Measurements from ENCODE around the gene HSD17B14.

GRCh38 chr19:48853483-48853882, 17.2 kb upstream of the HSD17B14 start:
- TF ChIP-seq SP1 (IDR thresholded peaks at IDR 0.05) (no peak), FOXA1 (IDR thresholded peaks at IDR 0.05) (no peak), L3MBTL2 (conservative IDR thresholded peaks at IDR 0.05) (no peak), ARNT (IDR thresholded peaks at IDR 0.05) (no peak), BHLHE40 (IDR thresholded peaks at IDR 0.05; ENCODE audit: borderline replicate concordance) (no peak), PKNOX1 (IDR thresholded peaks at IDR 0.05) (no peak), ELF4 (IDR thresholded peaks at IDR 0.05) (no peak), FOXM1 (IDR thresholded peaks at IDR 0.05; ENCODE audit: borderline replicate concordance) (no peak), TARDBP (IDR thresholded peaks at IDR 0.05) (no peak), ZNF384 (IDR thresholded peaks at IDR 0.05) (no peak), NFRKB (IDR thresholded peaks at IDR 0.05) (no peak), HDGF (IDR thresholded peaks at IDR 0.05; ENCODE audit: borderline replicate concordance) (no peak)

Measured in HEK293T (cell line).